Thymus (tissue), 14 donors: ENCODE data around the gene DNAJC16. TPM values are rescaled to one million over a fixed set of nuclear protein-coding genes. Genes with fewer than 3 reads are reported as not detected.
A peak's percentile ranks its signal among the peaks of the same experiment; 100 is the strongest.
"Not testable (repeated sequence)": the region's sequence is repeated elsewhere in the genome, so short reads cannot be mapped to it uniquely, and the experiment has no call there.

Experiments
- DNase-seq, 9 donors: peaks; one replicate each; pipeline ENCODE4 v3.0.0-alpha.2; 2013; ENCODE audit warnings: low spot score in 9 of 9, low read depth in 6 of 9, missing footprints in 1 of 9
- H3K27ac ChIP-seq, 2 donors: one replicate each; pipeline ENCODE4 v1.5.1; 2013; ENCODE audit warnings: control low read depth in 1 of 2, low read depth in 1 of 2, low read length in 1 of 2, mild to moderate bottlenecking in 1 of 2, moderate library complexity in 1 of 2
- H3K27me3 ChIP-seq, 2 donors: one replicate each; pipeline ENCODE4 v1.5.1; 2013; ENCODE audit warnings: low read length in 1 of 2; ENCODE audit not compliant: control insufficient read depth in 2 of 2, insufficient read depth in 1 of 2
- H3K36me3 ChIP-seq, 2 donors: one replicate each; pipeline ENCODE4 v1.5.1; 2013; ENCODE audit warnings: low read length in 1 of 2, mild to moderate bottlenecking in 1 of 2, moderate library complexity in 1 of 2; ENCODE audit not compliant: control insufficient read depth in 2 of 2, insufficient read depth in 2 of 2
- H3K4me1 ChIP-seq, 2 donors: one replicate each; pipeline ENCODE4 v1.5.1; 2013; ENCODE audit warnings: low read length in 2 of 2; ENCODE audit not compliant: control insufficient read depth in 2 of 2, insufficient read depth in 2 of 2
- H3K4me3 ChIP-seq, 2 donors: one replicate each; pipeline ENCODE4 v1.5.1; 2013; ENCODE audit warnings: low read length in 2 of 2, control low read depth in 1 of 2, mild to moderate bottlenecking in 1 of 2
- H3K9me3 ChIP-seq, 2 donors: one replicate each; pipeline ENCODE4 v1.5.1; 2013; ENCODE audit warnings: low read length in 1 of 2, mild to moderate bottlenecking in 1 of 2; ENCODE audit not compliant: control insufficient read depth in 2 of 2, insufficient read depth in 1 of 2
- WGBS: extraction: QIAGEN DNeasy Blood & Tissue Kit; methylation state at CpG from one replicate; pipeline ENCODE4 v1.1.7; 2013; 5-methylcytosine and 5-hydroxymethylcytosine counted together
- long read RNA-seq, 10 donors: transcript quantifications; one replicate each; lab custom pipeline, GENCODE V29; 2026
- polyA plus RNA-seq: library from polyadenylated mRNA; stranded (reverse); fragments of 200-250 nt; gene quantifications from one replicate; pipeline ENCODE4 v1.2.3, GENCODE V29; 2013
- total RNA-seq: library from RNA; stranded (reverse); fragments of 120-200 nt; gene quantifications from one replicate; pipeline ENCODE4 v1.2.4, GENCODE V29; 2013
- donor health status: healthy.

The DNAJC16 gene
- total RNA-seq (6.5 TPM), polyA plus RNA-seq (8.4 TPM)
- long read RNA-seq, donor 1, partial matches to known transcripts = 0 of 1 reads
- long read RNA-seq, donor 1, other reads (novel, unspliced or antisense) = 0 of 1 reads
- long read RNA-seq, donor 2, full-length matches to known transcripts = 6 of 14 reads
- long read RNA-seq, donor 2, partial matches to known transcripts = 8 of 14 reads
- long read RNA-seq, donor 2, other reads (novel, unspliced or antisense) = 0 of 14 reads
- long read RNA-seq, donor 3, full-length matches to known transcripts = 2 of 2 reads
- long read RNA-seq, donor 3, partial matches to known transcripts = 0 of 2 reads
- long read RNA-seq, donor 3, other reads (novel, unspliced or antisense) = 0 of 2 reads
- long read RNA-seq, donor 4 = 0 reads
- long read RNA-seq, donor 5, full-length matches to known transcripts = 4 of 4 reads
- long read RNA-seq, donor 5, partial matches to known transcripts = 0 of 4 reads
- long read RNA-seq, donor 5, other reads (novel, unspliced or antisense) = 0 of 4 reads
- long read RNA-seq, donor 6, full-length matches to known transcripts = 1 of 1 reads
- long read RNA-seq, donor 6, partial matches to known transcripts = 0 of 1 reads
- long read RNA-seq, donor 6, other reads (novel, unspliced or antisense) = 0 of 1 reads
- long read RNA-seq, donor 7, partial matches to known transcripts = 0 of 1 reads
- long read RNA-seq, donor 7, other reads (novel, unspliced or antisense) = 0 of 1 reads
- long read RNA-seq, donor 8, partial matches to known transcripts = 0 of 1 reads
- long read RNA-seq, donor 8, other reads (novel, unspliced or antisense) = 0 of 1 reads
- long read RNA-seq, donor 9 = 0 reads
- long read RNA-seq, donor 10, full-length matches to known transcripts = 3 of 3 reads
- long read RNA-seq, donor 10, partial matches to known transcripts = 0 of 3 reads
- long read RNA-seq, donor 10, other reads (novel, unspliced or antisense) = 0 of 3 reads

DNA sequence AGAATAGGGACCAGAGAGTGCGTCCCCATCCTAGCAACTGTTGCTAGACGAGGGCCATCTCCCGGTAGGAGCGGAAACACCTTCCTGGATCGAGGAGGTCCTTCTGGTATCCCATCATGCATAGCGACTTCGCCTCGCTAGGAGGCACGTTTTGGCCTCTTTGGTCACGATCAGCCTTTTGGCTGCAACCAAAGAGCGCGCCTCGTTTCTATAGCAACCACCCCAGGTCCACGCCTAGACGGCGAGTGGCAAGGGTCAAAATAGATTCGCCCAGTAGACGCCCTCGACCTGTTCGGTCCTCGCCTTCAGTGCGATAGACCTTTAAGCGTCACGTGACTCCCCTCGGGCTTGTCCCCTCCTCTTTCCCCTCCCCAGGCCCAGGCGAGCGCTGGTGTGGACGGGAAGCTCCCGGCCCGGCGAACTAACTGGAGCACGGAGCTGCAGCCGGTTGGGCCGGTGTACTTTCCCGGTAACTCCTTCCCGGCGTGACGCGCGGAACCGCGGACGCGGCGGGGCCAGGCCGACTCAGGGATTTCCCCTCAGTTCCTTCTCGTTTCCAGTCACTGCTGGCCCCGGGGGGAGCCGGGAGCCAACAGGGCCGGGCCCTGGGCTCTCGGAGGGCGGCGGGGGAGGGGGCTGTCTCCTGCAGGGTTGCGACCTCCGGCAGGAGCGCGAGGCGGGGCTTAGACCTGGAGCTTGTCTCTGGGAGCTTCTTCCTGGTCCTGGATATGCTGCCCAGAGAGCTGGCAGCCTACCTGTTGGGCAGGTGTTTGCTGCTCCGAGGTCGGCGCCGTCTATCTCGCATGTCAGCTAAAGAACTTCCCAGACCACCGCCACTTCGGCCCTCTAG, at the start of gene DNAJC16:
DNAJC16 (plus strand) TSS at position 359 of the 850 bp plus-strand sequence. CDS start 2,258 bp downstream, outside the sequence.
- H3K4me1 ChIP-seq = peaks cover 14 to 22% of the 10 kb centered on the region in 2 donors
- peak; percentile 98 to 100 (median 99) for DNase-seq
- peak within 1 kb of the TSS; percentile 71 to 91 for H3K4me3 ChIP-seq
- H3K27ac ChIP-seq = peak within 1 kb of the TSS; percentile 93 to 96
- under 1% methylated on average over 65 of the region's 65 CpGs for WGBS
- H3K9me3 ChIP-seq = no peaks in the 10 kb centered on the region
- H3K27me3 ChIP-seq = no peaks in the 10 kb centered on the region
- H3K36me3 ChIP-seq = peaks cover 0 to 4% of the 10 kb centered on the region in 2 donors

DNA sequence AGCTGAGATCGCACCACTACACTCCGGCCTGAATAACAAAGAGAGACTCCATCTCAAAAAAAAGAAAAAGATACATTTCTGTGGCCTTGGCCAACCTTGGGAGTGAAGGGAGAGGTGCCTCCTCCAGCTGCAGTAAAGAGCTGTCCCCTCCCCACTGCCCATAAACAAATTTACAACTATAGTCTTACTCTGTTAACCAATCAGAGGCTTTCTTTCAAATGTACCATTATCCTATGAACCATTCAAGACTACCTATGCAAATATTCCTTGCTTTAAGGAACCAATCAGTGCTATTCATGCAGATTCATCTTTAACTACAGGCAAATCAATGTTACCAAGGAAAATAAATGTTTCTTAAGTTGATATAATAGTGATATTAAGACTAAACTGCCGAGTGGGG, 49.7 kb upstream of the DNAJC16 start:
- no peak for DNase-seq
- Histone ChIP-seq H3K36me3 (no peaks in the 10 kb centered on the region), H3K9me3 (no peaks in the 10 kb centered on the region), H3K27me3 (no peaks in the 10 kb centered on the region), H3K27ac (no peak overlapping the region), H3K4me3 (no peak overlapping the region), H3K4me1 (no peaks in the 10 kb centered on the region)
- 99% methylated on average over 3 of the region's 3 CpGs for WGBS

DNA sequence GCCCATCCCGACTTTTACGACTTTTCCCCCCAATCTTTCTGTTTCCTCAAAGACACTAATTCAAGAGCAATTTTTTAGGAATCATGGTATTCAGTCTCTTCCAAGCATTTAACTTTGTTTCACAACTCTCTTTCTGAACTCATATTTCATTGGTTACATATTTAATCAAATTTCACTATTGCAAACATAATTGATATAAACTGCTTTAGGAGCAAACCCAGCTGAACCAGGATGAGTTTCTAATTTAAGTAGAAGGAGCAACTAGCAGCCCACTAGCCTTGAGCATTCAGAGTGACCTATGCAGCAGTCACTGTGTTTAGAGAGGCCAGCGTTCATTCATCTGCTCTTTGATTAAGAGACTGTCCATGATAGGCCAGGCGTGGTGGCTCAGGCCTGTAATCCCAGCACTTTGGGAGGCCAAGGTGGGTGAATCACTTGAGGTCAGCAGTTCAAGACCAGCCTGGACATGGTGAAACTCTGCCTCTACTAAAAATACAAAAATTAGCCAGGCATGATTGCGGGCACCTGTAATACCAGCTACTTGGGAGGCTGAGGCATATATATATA, 48.9 kb upstream of the DNAJC16 start:
- 97% methylated on average over 5 of the region's 5 CpGs for WGBS
- DNase-seq = no peak
- H3K9me3 ChIP-seq = no peaks in the 10 kb centered on the region

DNA sequence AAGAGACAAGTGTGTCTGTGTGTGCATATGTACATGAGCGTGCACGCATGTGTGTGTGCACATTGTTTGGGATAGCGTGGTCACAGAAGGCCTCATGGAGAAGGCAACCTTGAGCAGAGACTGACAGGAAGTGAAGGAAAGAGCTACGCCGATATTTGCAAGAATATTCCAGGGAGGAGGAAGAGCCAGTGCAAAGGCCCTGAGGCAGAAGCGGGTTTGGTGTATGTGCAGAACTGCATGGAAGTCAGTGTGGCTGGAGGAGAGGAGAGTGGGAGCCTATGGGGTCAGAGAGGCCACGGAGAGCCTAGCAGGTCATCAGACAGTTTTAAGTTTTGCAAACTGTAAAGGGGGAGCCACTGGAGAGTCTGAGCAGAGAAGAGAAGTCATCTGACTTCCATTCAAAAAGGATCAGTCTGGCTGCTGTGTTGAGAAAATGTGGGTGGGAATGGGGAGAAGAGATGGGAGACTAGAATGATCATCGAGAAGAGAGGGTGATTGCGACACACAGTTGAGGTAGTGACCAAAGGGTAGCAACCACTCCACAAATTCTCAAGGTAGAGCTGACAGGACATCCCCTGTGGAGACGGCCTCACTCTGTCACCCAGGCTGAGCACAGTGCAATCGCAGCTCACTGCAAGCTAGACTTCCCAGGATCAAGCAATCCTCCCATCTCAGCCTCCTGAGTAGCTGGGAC, 46.8 kb upstream of the DNAJC16 start:
- 96% methylated on average over 11 of the region's 11 CpGs for WGBS
- Histone ChIP-seq H3K27me3 (no peaks in the 10 kb centered on the region), H3K27ac (no peak overlapping the region)

More for the DNA sequence above, 48.9 kb upstream of the DNAJC16 start:
- H3K36me3 ChIP-seq = no peaks in the 10 kb centered on the region
- H3K27ac ChIP-seq = no peak overlapping the region
- no peak overlapping the region for H3K4me3 ChIP-seq
- H3K27me3 ChIP-seq = no peaks in the 10 kb centered on the region
- no peaks in the 10 kb centered on the region for H3K4me1 ChIP-seq

DNA sequence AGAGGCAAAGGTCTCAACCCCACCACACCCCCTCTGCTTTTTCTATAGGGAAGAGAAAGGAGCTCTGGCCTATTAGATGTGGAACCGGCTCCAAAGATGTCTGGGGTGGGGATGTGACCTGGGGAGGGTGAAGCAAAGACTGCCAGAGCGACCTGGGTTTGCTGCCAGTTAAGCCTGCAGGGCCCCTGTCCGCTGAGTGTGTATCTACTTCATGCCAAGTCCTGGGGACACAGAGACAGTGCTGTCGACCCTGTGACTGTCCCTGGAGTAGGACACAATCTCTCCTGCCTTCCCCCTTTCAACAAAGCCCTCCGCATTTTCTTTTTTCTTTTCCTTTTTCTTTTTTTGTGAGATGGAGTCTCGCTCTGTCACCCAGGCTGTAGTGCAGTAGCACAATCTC, 44.2 kb upstream of the DNAJC16 start:
- 98% methylated on average over 6 of the region's 6 CpGs for WGBS
- H3K4me1 ChIP-seq, H3K9me3 ChIP-seq, H3K4me3 ChIP-seq, H3K27ac ChIP-seq, H3K27me3 ChIP-seq, DNase-seq, H3K36me3 ChIP-seq: not testable (repeated sequence)

More for the DNA sequence above, 46.8 kb upstream of the DNAJC16 start:
- H3K9me3 ChIP-seq = no peaks in the 10 kb centered on the region
- DNase-seq = no peak
- H3K4me1 ChIP-seq = no peaks in the 10 kb centered on the region
- H3K36me3 ChIP-seq = no peaks in the 10 kb centered on the region
- H3K4me3 ChIP-seq = no peak overlapping the region

DNA sequence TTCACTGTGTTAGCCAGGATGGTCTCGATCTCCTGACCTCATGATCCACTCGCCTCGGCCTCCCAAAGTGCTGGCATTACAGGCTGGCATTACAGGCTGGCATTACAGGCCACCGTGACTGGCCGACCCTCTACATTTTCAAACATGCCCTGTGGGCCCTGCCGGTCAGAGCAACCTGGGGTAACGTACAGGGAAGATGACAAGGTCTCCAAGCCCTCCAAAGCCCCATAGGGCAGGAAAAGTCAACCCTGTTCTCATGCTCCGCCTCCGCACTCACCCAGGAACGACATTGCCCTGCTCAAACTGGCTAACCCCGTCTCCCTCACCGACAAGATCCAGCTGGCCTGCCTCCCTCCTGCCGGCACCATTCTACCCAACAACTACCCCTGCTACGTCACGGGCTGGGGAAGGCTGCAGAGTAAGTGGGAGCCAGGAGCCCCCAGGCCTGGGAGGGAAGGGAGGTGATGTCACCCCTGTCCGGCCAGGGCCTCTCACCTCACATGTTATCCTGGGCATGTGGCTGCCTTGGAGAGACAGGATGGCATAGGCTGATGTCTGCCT, 43.6 kb upstream of the DNAJC16 start:
- H3K4me1 ChIP-seq, H3K9me3 ChIP-seq, H3K27ac ChIP-seq, H3K27me3 ChIP-seq, H3K4me3 ChIP-seq, H3K36me3 ChIP-seq, DNase-seq: not testable (repeated sequence)
- WGBS = 91% methylated on average over 15 of the region's 16 CpGs

DNA sequence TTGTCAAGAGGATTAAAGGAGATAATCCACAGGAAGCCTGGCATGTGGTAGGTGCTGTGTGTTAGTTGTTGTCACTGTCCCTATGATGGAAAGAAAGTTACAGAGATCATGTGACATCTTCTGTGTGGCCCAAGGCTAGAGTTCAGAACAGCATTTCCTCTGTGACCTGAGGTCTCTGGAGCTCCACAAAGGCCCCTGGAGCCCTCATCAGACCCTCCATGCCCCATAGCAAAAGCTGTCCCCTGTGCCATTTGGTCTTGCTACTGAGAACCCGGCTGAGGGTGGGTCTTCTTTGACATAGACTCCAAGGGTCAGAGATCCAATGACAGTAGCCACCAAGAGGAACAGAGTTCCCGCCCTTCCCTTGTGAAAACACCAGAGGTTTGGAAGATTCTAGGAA, 42.7 kb upstream of the DNAJC16 start:
- no peak overlapping the region for H3K4me3 ChIP-seq
- no peaks in the 10 kb centered on the region for H3K36me3 ChIP-seq
- H3K4me1 ChIP-seq = no peaks in the 10 kb centered on the region
- no peaks in the 10 kb centered on the region for H3K27me3 ChIP-seq
- H3K9me3 ChIP-seq = no peaks in the 10 kb centered on the region
- H3K27ac ChIP-seq = no peak overlapping the region
- WGBS = 95% methylated on average over 2 of the region's 2 CpGs
- DNase-seq = no peak

DNA sequence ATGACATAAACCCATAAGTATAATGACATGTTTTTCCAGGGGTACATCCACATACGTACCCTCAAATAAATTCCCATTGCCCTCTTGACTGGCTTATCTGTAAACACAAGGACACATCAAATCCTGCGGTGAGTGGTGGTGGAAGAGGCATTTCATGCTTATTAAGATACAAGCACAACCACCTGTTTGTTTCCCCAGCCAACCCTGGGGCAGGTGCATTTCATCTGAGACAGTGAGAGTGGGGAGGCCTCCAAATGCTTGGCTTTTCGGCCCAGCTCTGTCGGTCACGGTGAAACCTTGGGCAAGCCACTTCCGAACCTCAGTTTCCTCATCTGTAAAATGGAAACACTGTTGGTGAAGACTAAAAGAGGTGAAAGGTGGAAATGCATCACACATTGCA, 42.2 kb upstream of the DNAJC16 start:
- not testable (repeated sequence) for H3K27me3 ChIP-seq, H3K9me3 ChIP-seq, H3K4me3 ChIP-seq, DNase-seq, H3K36me3 ChIP-seq, H3K4me1 ChIP-seq, H3K27ac ChIP-seq
- 97% methylated on average over 6 of the region's 6 CpGs for WGBS
